Prostate gland (tissue), 2 donors: ENCODE measurements around the gene GPRC5D. TPM values are rescaled to one million over a fixed set of nuclear protein-coding genes. Genes with fewer than 3 reads are reported as not detected.

Experiments used
- DNase-seq: peaks from one replicate; pipeline ENCODE4 v3.0.0-alpha.2; 2019; ENCODE audit warnings: low spot score
- H3K27ac ChIP-seq, 2 donors: fragments of 200-600 bp; sonication (generic); 2 replicates each; pipeline ENCODE4 v1.5.1; 2017 to 2019
- H3K27me3 ChIP-seq: fragments of 200-600 bp; sonication (generic); replicated peaks from 2 replicates; pipeline ENCODE4 v1.5.1; 2019; ENCODE audit not compliant: insufficient read depth
- H3K36me3 ChIP-seq, 2 donors: fragments of 200-600 bp; sonication (generic); 1 replicate in 1 of 2; 2 replicates in 1 of 2; pipeline versions ENCODE4 v1.5.1 to v1.8.1; 2017 to 2019
- H3K4me1 ChIP-seq: fragments of 200-600 bp; sonication (generic); replicated peaks from 2 replicates; pipeline ENCODE4 v1.5.1; 2019
- H3K4me3 ChIP-seq, 2 donors: fragments of 200-600 bp; sonication (generic); 2 replicates each; pipeline ENCODE4 v1.5.1; 2017 to 2019
- H3K9me3 ChIP-seq: fragments of 200-600 bp; sonication (generic); 2 replicates; pipeline ENCODE4 v1.5.1; 2017
- POLR2A ChIP-seq: fragments of 450-650 bp; IDR thresholded peaks from one replicate; pipeline ENCODE4 v1.6.1; 2016; ENCODE audit warnings: antibody characterized with exemption, mild to moderate bottlenecking
- POLR2AphosphoS5 ChIP-seq: sonication (generic); formaldehyde crosslinking; IDR thresholded peaks from one replicate; pipeline ENCODE4 v1.6.1; 2017; ENCODE audit warnings: antibody characterized with exemption
- WGBS: methylation state at CpG from one replicate; pipeline ENCODE4 v1.1.5; 2018; 5-methylcytosine and 5-hydroxymethylcytosine counted together
- intact Hi-C: fragments of 100-400 bp; cut with DNase I; formaldehyde crosslinking; loops from one replicate; pipeline ENCODE4 v1.14.2; 2022
- total RNA-seq, 2 donors: library from RNA; depleted of rRNA; stranded (reverse); fragments of >200 nt; gene quantifications; one replicate each; pipeline ENCODE4 v1.1.0, GENCODE V29; 2016
- TF ChIP-seq, protein P1 (sequence below), 4 experiments: fragments of 200-600 bp in 2 of 4; fragments of 450-650 bp in 2 of 4; sonication (generic) in 2 of 4; IDR thresholded peaks; 1 replicate in 3 of 4; 2 replicates in 1 of 4; pipeline ENCODE4 v1.5.1; 2016 to 2019; ENCODE audit warnings: antibody characterized with exemption in 4 of 4, mild to moderate bottlenecking in 2 of 4, moderate library complexity in 2 of 4

Gene GPRC5D
- total RNA-seq, 2 donors from 2014 or later: not detected

DNA sequence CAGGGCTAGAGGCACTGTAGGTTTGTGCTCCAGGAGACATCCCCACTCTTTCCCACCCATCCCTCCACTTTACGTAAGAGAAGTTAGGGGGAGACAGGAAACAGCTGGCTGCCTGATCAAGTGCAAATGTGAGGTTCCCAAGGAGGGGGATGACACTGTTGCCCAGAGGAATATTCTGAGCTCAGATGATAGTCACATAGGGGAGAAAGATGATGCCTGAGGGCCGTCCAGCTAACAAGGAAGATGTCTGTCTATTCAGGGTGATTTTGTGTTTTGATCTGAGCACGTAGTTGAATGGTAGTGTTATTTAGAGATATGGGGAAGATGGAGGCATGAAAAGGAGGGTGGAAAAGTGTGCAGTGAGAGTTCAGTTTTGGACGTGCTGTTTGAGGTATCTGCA lies 13.9 kb upstream of the GPRC5D start:
- DNase-seq: no peak
- intact Hi-C loops: no loop called here
- Histone ChIP-seq H3K27me3 (no peaks in the 10 kb centered on the region), H3K4me3 (no peak overlapping the region), H3K36me3 (no peaks in the 10 kb centered on the region), H3K4me1 (no peaks in the 10 kb centered on the region), H3K9me3 (no peaks in the 10 kb centered on the region), H3K27ac (no peak overlapping the region)
- no peak for TF ChIP-seq POLR2AphosphoS5
- TF ChIP-seq, protein P1, sequence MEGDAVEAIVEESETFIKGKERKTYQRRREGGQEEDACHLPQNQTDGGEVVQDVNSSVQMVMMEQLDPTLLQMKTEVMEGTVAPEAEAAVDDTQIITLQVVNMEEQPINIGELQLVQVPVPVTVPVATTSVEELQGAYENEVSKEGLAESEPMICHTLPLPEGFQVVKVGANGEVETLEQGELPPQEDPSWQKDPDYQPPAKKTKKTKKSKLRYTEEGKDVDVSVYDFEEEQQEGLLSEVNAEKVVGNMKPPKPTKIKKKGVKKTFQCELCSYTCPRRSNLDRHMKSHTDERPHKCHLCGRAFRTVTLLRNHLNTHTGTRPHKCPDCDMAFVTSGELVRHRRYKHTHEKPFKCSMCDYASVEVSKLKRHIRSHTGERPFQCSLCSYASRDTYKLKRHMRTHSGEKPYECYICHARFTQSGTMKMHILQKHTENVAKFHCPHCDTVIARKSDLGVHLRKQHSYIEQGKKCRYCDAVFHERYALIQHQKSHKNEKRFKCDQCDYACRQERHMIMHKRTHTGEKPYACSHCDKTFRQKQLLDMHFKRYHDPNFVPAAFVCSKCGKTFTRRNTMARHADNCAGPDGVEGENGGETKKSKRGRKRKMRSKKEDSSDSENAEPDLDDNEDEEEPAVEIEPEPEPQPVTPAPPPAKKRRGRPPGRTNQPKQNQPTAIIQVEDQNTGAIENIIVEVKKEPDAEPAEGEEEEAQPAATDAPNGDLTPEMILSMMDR (IDR thresholded peaks at IDR 0.05): no peak
- no peak for TF ChIP-seq POLR2A
- WGBS: 78% methylated on average over 4 of the region's 4 CpGs

DNA sequence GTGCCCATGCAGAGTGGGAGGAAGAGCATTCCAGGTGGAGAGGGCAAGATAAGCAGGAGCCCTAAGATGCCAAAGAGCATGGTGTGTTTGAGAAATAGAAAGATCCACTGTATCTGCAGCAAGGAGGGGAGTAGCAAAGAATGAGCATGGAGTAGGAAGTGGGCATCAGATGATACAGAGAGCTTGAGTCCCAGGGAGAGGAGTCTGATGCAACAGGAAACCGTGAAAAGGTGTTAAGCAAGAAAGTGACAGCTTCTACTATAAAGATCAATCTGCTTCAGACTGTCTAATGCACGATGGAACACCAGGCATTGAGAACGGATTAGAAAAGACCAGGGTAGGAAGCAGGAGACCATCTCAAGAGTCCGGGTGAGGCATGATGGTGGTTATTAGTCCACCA lies 12.3 kb upstream of the GPRC5D start:
- intact Hi-C loops: no loop called here
- 89% methylated on average over 4 of the region's 4 CpGs for WGBS
- TF ChIP-seq, protein P1 (IDR thresholded peaks at IDR 0.05): no peak
- TF ChIP-seq POLR2AphosphoS5 (no peak), POLR2A (no peak)

DNA sequence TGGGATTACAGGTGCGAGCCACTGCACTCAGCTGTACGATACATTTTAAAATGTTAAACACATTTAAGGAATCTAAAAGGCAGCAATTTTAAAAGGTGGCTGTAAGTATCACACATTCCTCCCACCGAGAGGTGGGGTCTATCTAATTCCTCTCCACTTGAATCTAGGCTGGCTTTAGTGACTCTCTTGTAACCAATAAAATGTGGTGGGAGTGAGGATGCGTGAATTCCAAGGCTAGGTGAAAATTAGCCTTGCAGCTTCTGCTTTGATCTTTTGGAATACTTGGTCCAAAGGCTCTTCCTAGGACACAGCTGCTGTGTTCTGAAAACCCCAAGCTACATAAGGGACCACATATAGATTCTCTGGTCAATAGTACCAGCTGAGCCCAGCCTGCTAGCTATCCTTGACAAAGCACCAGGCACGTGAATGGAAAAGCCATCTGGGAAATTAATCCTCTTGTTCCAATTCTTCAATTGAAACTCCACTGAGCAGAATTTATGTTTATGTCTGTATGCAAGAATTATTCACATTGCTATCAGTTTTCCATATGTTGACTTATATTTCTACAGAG lies 8.8 kb upstream of the GPRC5D start:
- no peak for TF ChIP-seq POLR2AphosphoS5
- TF ChIP-seq, protein P1 (IDR thresholded peaks at IDR 0.05): no peak
- TF ChIP-seq POLR2A: no peak
- no peak for DNase-seq
- intact Hi-C loops: no loop called here
- H3K4me3 ChIP-seq: no peak overlapping the region
- no peaks in the 10 kb centered on the region for H3K36me3 ChIP-seq
- no peaks in the 10 kb centered on the region for H3K9me3 ChIP-seq
- 88% methylated on average over 5 of the region's 5 CpGs for WGBS
- no peaks in the 10 kb centered on the region for H3K27me3 ChIP-seq
- no peaks in the 10 kb centered on the region for H3K4me1 ChIP-seq
- H3K27ac ChIP-seq: no peak overlapping the region

More for the DNA sequence above, 12.3 kb upstream of the GPRC5D start:
- DNase-seq: no peak
- H3K4me1 ChIP-seq: no peaks in the 10 kb centered on the region
- H3K27ac ChIP-seq: no peak overlapping the region
- H3K27me3 ChIP-seq: no peaks in the 10 kb centered on the region
- H3K9me3 ChIP-seq: no peaks in the 10 kb centered on the region
- H3K4me3 ChIP-seq: no peak overlapping the region
- no peaks in the 10 kb centered on the region for H3K36me3 ChIP-seq

DNA sequence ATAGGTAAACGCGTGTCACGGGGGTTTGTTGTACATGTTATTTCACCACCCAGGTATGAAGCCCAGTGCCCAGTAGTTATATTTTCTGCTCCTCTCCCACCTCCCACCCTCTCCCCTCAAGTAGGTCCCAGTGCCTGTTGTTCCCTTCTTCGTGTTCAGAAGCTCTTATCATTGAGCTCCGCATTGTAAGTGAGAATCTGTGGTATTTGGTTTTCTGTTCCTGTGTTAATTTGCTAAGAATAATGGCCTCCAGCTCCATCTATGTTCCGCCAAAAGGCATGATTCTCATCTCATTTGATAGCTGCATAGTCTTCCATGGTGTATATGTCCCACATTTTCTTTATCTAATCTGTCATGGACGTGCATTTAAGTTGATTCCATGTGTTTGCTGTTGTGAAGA lies 6.9 kb upstream of the GPRC5D start:
- H3K9me3 ChIP-seq: no peaks in the 10 kb centered on the region
- intact Hi-C loops: no loop called here
- no peaks in the 10 kb centered on the region for H3K36me3 ChIP-seq
- no peaks in the 10 kb centered on the region for H3K27me3 ChIP-seq
- H3K4me1 ChIP-seq: no peaks in the 10 kb centered on the region
- 69% methylated on average over 7 of the region's 7 CpGs for WGBS
- DNase-seq: no peak
- TF ChIP-seq, protein P1 (IDR thresholded peaks at IDR 0.05): no peak
- no peak for TF ChIP-seq POLR2A
- no peak for TF ChIP-seq POLR2AphosphoS5
- H3K27ac ChIP-seq: no peak overlapping the region
- H3K4me3 ChIP-seq: no peak overlapping the region

DNA sequence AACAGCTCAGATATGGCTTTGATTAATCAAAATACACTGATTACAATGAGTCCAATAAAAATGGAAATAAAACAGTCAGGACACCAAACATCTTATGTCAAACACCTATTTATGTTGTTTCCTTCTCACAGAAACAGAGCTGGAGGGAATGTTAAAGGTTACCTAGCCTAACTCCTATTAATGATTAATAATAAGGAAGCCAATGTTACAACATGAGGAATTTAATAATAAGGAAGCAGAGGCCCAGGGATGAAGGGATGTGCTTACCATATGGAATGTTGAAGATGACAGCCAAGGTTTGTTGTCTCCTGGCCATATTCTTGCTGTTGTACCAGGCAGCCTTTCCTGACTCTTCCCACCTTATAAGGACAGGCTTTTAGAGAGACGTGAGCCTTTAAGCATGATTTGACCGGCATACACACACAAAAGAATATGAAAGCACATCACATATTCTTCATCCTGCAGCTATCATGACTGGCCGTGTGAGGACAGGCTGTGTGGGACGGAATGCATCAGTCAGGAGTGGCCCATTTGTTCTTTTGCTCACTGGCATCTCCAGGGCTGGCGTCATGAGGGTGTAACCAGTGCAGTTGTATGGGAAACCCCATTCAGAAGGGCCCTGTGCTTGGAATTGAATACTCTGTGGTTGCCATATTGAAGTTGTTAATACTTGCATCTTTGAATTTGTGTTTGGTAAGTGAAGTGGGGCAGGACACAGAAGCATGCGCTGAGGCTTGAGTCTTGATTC lies 3.1 kb upstream of the GPRC5D start:
- H3K4me1 ChIP-seq: no peaks in the 10 kb centered on the region

More for the DNA sequence above, 3.1 kb upstream of the GPRC5D start:
- no peak overlapping the region for H3K27ac ChIP-seq
- no peaks in the 10 kb centered on the region for H3K9me3 ChIP-seq
- WGBS: 79% methylated on average over 6 of the region's 6 CpGs
- TF ChIP-seq, protein P1 (IDR thresholded peaks at IDR 0.05): no peak
- TF ChIP-seq POLR2AphosphoS5 (no peak), POLR2A (no peak)
- H3K36me3 ChIP-seq: no peaks in the 10 kb centered on the region
- no peak for DNase-seq
- no peak overlapping the region for H3K4me3 ChIP-seq
- H3K27me3 ChIP-seq: no peaks in the 10 kb centered on the region
- intact Hi-C loops: no loop called here
